ENCODE results near the gene GALP. TPM values are rescaled to one million over a fixed set of nuclear protein-coding genes. Genes with fewer than 3 reads are reported as not detected.

Gene GALP
- total RNA-seq, 1 experiment from 2014 or later, result not detected

GRCh38 chr19:56167064-56167578, 8.7 kb upstream of the GALP start:
- Histone ChIP-seq H2AFZ (no peak overlapping the region), H3K27me3 (ENCODE audit: insufficient read depth, low read depth) (no peaks in the 10 kb centered on the region), H3K9me3 (ENCODE audit: insufficient read depth, low read depth) (no peaks in the 10 kb centered on the region), H3K4me2 (no peak overlapping the region), H3K4me1 (replicated peaks; ENCODE audit: insufficient read depth) (peaks cover 5% of the 10 kb centered on the region), H4K20me1 (ENCODE audit: insufficient read depth) (no peaks in the 10 kb centered on the region), H3K9me2 (ENCODE audit: insufficient read depth) (no peaks in the 10 kb centered on the region), H3K27ac (no peak overlapping the region), H3K36me3 (ENCODE audit: low read depth) (no peaks in the 10 kb centered on the region), H3F3A (ENCODE audit: insufficient read depth, low read depth) (0 out of 2 replicates have a peak, but pooled peaks cover 6% of the 10 kb centered on the region), H3K4me3 (no peak overlapping the region), H3K79me2 (ENCODE audit: low read depth) (no peaks in the 10 kb centered on the region)
- TF ChIP-seq CTCF (conservative IDR thresholded peaks at IDR 0.05) (no peak), EZH2 (IDR thresholded peaks at IDR 0.05; ENCODE audit: low read depth) (no peak)
- BruUV-seq (replicated peaks), result no TSS peak
- ChIA-PET POLR2A (ENCODE audit: unreplicated experiment) (no interaction called here), CTCF (no interaction called here)
- intact Hi-C loops (cut with micrococcal nuclease; ENCODE audit: unreplicated experiment), result no loop called here
- DNase-seq, result no peak

DNA sequence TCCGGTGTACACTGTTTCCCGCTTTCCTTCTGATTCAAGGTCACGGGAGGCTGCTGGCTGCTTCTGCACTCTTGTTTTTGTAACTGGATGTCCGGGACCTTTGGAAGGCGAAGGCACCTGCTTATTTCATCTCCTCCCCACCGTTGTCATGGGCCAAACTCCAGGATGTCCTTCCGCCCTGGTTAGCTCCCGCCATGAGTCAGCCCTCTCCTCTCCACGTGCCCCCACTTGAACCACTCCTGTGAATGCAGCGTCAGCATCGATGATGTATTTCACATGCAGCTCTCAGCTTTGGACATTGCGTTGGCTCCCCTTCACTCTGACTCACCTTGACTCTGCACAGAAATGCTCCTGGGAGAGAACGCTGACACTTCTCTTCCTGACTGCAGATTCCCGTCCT, 5.5 kb upstream of the GALP start:
- BruUV-seq (replicated peaks), result no TSS peak
- intact Hi-C loops (cut with micrococcal nuclease; ENCODE audit: unreplicated experiment), result loop anchor here (2.0 kb wide), 1 partner anchor 29 kb away; the partner anchor contains the start of gene ZNF444
- H3K4me2 ChIP-seq, result peak overlapping the region; percentile 51
- no peak overlapping the region for H3K27ac ChIP-seq
- no peaks in the 10 kb centered on the region for H3K9me2 ChIP-seq (ENCODE audit: insufficient read depth)
- H3K36me3 ChIP-seq (ENCODE audit: low read depth), result no peaks in the 10 kb centered on the region
- H3F3A ChIP-seq (ENCODE audit: insufficient read depth, low read depth), result 0 out of 2 replicates have a peak, but pooled peaks cover 6% of the 10 kb centered on the region
- H4K20me1 ChIP-seq (ENCODE audit: insufficient read depth), result no peaks in the 10 kb centered on the region
- no peaks in the 10 kb centered on the region for H3K9me3 ChIP-seq (ENCODE audit: insufficient read depth, low read depth)
- H3K79me2 ChIP-seq (ENCODE audit: low read depth), result no peaks in the 10 kb centered on the region
- H3K4me3 ChIP-seq, result no peak overlapping the region
- H3K4me1 ChIP-seq (replicated peaks; ENCODE audit: insufficient read depth), result peaks cover 5% of the 10 kb centered on the region
- H3K27me3 ChIP-seq (ENCODE audit: insufficient read depth, low read depth), result peaks cover 21% of the 10 kb centered on the region
- TF ChIP-seq CTCF (conservative IDR thresholded peaks at IDR 0.05) (no peak), EZH2 (IDR thresholded peaks at IDR 0.05; ENCODE audit: low read depth) (no peak)
- POLR2A ChIA-PET (ENCODE audit: unreplicated experiment), result interaction anchor here (0.5 to 0.6 kb wide), 2 partner anchors 9 to 144 kb away, joined by 16 to 20 read pairs; partner anchors contain the start of gene ZSCAN5A
- DNase-seq, result peak; percentile 67 to 80
- H2AFZ ChIP-seq, result no peak overlapping the region
- CTCF ChIA-PET, result interaction anchor here (0.6 to 0.7 kb wide), 3 partner anchors 16 to 1852 kb away, joined by 4 to 7 read pairs (median 6); no protein-coding TSS in a partner anchor

DNA sequence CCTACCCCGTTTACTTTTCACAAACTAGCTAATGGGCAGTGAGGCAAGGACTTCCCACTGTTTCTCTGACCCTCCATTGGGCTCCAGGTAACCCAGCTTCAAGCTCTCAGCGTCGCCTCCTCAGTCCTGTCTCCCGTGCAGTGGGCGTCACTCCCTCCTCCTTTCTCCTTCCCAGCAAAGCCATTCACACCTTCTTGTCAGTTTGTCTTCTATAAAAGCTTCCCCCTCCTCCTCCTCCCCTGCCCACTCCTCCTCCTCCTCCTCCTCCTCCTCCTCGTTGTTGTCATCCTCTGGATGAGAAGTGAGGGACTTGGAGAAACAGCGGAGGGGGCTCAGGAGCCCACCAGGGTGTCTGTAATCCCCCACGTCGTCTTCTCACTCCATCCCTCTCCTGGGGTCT, 1.7 kb upstream of the GALP start:
- POLR2A ChIA-PET (ENCODE audit: unreplicated experiment), result no interaction called here
- BruUV-seq (replicated peaks), result no TSS peak
- H3K4me2 ChIP-seq, result no peak overlapping the region

More for the DNA sequence above, 1.7 kb upstream of the GALP start:
- Histone ChIP-seq H2AFZ (no peak overlapping the region), H3K9me2 (ENCODE audit: insufficient read depth) (no peaks in the 10 kb centered on the region), H3K27me3 (ENCODE audit: insufficient read depth, low read depth) (peaks cover 43% of the 10 kb centered on the region), H4K20me1 (ENCODE audit: insufficient read depth) (no peaks in the 10 kb centered on the region), H3K27ac (no peak overlapping the region), H3F3A (ENCODE audit: insufficient read depth, low read depth) (0 out of 2 replicates have a peak, but pooled peaks cover 6% of the 10 kb centered on the region), H3K4me1 (replicated peaks; ENCODE audit: insufficient read depth) (peaks cover 5% of the 10 kb centered on the region), H3K36me3 (ENCODE audit: low read depth) (no peaks in the 10 kb centered on the region), H3K9me3 (ENCODE audit: insufficient read depth, low read depth) (no peaks in the 10 kb centered on the region), H3K79me2 (ENCODE audit: low read depth) (no peaks in the 10 kb centered on the region), H3K4me3 (no peak overlapping the region)
- intact Hi-C loops (cut with micrococcal nuclease; ENCODE audit: unreplicated experiment), result no loop called here
- CTCF ChIA-PET, result interaction anchor here (0.5 kb wide), 1 partner anchor 102 kb away, joined by 4 read pairs; no protein-coding TSS in a partner anchor
- no peak for TF ChIP-seq CTCF (conservative IDR thresholded peaks at IDR 0.05)
- no peak for TF ChIP-seq EZH2 (IDR thresholded peaks at IDR 0.05; ENCODE audit: low read depth)
- DNase-seq, result no peak

Measured in PC-9 (cell line).